ENCODE data around the gene RNF222. TPM values are rescaled to one million over a fixed set of nuclear protein-coding genes. Genes with fewer than 3 reads are reported as not detected.

Gene RNF222
- polyA plus RNA-seq, 1 donor from 2014 or later: not detected

GRCh38 chr17:8419305-8419704, 21.7 kb upstream of the RNF222 start:
- H3K36me3 ChIP-seq (ENCODE audit: insufficient read depth, low read length): no peaks in the 10 kb centered on the region
- H3K27me3 ChIP-seq (ENCODE audit: insufficient read depth, low read depth, low read length): no peaks in the 10 kb centered on the region
- H3K27ac ChIP-seq (ENCODE audit: low read length): no peak overlapping the region
- no peaks in the 10 kb centered on the region for H3K79me2 ChIP-seq (replicated peaks; ENCODE audit: insufficient read depth, low read length)
- no peak overlapping the region for H3K4me2 ChIP-seq (ENCODE audit: low read length)
- no peaks in the 10 kb centered on the region for H3F3A ChIP-seq (ENCODE audit: insufficient read depth, low read length, poor library complexity, severe bottlenecking)
- TF ChIP-seq POLR2AphosphoS5 (IDR thresholded peaks at IDR 0.05) (no peak), EP300 (conservative IDR thresholded peaks at IDR 0.05; ENCODE audit: poor library complexity, severe bottlenecking) (no peak), TAF1 (IDR thresholded peaks at IDR 0.05; ENCODE audit: low read depth) (no peak), SMC3 (conservative IDR thresholded peaks at IDR 0.05; ENCODE audit: poor library complexity) (no peak), EZH2 (IDR thresholded peaks at IDR 0.05; ENCODE audit: borderline replicate concordance, insufficient read depth, low read length, poor library complexity, severe bottlenecking) (no peak), RAD21 (conservative IDR thresholded peaks at IDR 0.05) (no peak), MXI1 (conservative IDR thresholded peaks at IDR 0.05; ENCODE audit: poor library complexity, severe bottlenecking) (no peak)
- TF ChIP-seq, protein P1, sequence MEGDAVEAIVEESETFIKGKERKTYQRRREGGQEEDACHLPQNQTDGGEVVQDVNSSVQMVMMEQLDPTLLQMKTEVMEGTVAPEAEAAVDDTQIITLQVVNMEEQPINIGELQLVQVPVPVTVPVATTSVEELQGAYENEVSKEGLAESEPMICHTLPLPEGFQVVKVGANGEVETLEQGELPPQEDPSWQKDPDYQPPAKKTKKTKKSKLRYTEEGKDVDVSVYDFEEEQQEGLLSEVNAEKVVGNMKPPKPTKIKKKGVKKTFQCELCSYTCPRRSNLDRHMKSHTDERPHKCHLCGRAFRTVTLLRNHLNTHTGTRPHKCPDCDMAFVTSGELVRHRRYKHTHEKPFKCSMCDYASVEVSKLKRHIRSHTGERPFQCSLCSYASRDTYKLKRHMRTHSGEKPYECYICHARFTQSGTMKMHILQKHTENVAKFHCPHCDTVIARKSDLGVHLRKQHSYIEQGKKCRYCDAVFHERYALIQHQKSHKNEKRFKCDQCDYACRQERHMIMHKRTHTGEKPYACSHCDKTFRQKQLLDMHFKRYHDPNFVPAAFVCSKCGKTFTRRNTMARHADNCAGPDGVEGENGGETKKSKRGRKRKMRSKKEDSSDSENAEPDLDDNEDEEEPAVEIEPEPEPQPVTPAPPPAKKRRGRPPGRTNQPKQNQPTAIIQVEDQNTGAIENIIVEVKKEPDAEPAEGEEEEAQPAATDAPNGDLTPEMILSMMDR (IDR thresholded peaks at IDR 0.05; ENCODE audit: poor library complexity, severe bottlenecking): no peak
- TF ChIP-seq, protein P2, sequence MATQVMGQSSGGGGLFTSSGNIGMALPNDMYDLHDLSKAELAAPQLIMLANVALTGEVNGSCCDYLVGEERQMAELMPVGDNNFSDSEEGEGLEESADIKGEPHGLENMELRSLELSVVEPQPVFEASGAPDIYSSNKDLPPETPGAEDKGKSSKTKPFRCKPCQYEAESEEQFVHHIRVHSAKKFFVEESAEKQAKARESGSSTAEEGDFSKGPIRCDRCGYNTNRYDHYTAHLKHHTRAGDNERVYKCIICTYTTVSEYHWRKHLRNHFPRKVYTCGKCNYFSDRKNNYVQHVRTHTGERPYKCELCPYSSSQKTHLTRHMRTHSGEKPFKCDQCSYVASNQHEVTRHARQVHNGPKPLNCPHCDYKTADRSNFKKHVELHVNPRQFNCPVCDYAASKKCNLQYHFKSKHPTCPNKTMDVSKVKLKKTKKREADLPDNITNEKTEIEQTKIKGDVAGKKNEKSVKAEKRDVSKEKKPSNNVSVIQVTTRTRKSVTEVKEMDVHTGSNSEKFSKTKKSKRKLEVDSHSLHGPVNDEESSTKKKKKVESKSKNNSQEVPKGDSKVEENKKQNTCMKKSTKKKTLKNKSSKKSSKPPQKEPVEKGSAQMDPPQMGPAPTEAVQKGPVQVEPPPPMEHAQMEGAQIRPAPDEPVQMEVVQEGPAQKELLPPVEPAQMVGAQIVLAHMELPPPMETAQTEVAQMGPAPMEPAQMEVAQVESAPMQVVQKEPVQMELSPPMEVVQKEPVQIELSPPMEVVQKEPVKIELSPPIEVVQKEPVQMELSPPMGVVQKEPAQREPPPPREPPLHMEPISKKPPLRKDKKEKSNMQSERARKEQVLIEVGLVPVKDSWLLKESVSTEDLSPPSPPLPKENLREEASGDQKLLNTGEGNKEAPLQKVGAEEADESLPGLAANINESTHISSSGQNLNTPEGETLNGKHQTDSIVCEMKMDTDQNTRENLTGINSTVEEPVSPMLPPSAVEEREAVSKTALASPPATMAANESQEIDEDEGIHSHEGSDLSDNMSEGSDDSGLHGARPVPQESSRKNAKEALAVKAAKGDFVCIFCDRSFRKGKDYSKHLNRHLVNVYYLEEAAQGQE (IDR thresholded peaks at IDR 0.05; ENCODE audit: borderline replicate concordance): no peak
- H3K9me2 ChIP-seq (ENCODE audit: insufficient read depth, low read length): no peaks in the 10 kb centered on the region
- no peaks in the 10 kb centered on the region for H3K9me3 ChIP-seq (ENCODE audit: low read length)
- H2AFZ ChIP-seq (ENCODE audit: low read depth, low read length): no peak overlapping the region
- H3K4me3 ChIP-seq (ENCODE audit: low read length): no peak overlapping the region
- H3K9ac ChIP-seq (ENCODE audit: low read length): no peak overlapping the region
- H4K20me1 ChIP-seq (ENCODE audit: insufficient read depth): no peaks in the 10 kb centered on the region

GRCh38 chr17:8418471-8418870, 20.8 kb upstream of the RNF222 start:
- Histone ChIP-seq H2AFZ (ENCODE audit: low read depth, low read length) (no peak overlapping the region), H3K9me3 (ENCODE audit: low read length) (no peaks in the 10 kb centered on the region), H4K20me1 (ENCODE audit: insufficient read depth) (no peaks in the 10 kb centered on the region), H3K9me2 (ENCODE audit: insufficient read depth, low read length) (no peaks in the 10 kb centered on the region), H3K27ac (ENCODE audit: low read length) (no peak overlapping the region), H3F3A (ENCODE audit: insufficient read depth, low read length, poor library complexity, severe bottlenecking) (no peaks in the 10 kb centered on the region), H3K79me2 (replicated peaks; ENCODE audit: insufficient read depth, low read length) (no peaks in the 10 kb centered on the region), H3K4me3 (ENCODE audit: low read length) (no peak overlapping the region), H3K9ac (ENCODE audit: low read length) (no peak overlapping the region), H3K36me3 (ENCODE audit: insufficient read depth, low read length) (no peaks in the 10 kb centered on the region), H3K27me3 (ENCODE audit: insufficient read depth, low read depth, low read length) (no peaks in the 10 kb centered on the region), H3K4me2 (ENCODE audit: low read length) (no peak overlapping the region)
- TF ChIP-seq, protein P2 (IDR thresholded peaks at IDR 0.05; ENCODE audit: borderline replicate concordance): no peak
- TF ChIP-seq EZH2 (IDR thresholded peaks at IDR 0.05; ENCODE audit: borderline replicate concordance, insufficient read depth, low read length, poor library complexity, severe bottlenecking) (no peak), MXI1 (conservative IDR thresholded peaks at IDR 0.05; ENCODE audit: poor library complexity, severe bottlenecking) (no peak), TAF1 (IDR thresholded peaks at IDR 0.05; ENCODE audit: low read depth) (no peak), RAD21 (conservative IDR thresholded peaks at IDR 0.05) (no peak), EP300 (conservative IDR thresholded peaks at IDR 0.05; ENCODE audit: poor library complexity, severe bottlenecking) (no peak), SMC3 (conservative IDR thresholded peaks at IDR 0.05; ENCODE audit: poor library complexity) (no peak)

Data from neural cell (in vitro differentiated cells).